ENCODE results near the gene PLCH1.

DNA sequence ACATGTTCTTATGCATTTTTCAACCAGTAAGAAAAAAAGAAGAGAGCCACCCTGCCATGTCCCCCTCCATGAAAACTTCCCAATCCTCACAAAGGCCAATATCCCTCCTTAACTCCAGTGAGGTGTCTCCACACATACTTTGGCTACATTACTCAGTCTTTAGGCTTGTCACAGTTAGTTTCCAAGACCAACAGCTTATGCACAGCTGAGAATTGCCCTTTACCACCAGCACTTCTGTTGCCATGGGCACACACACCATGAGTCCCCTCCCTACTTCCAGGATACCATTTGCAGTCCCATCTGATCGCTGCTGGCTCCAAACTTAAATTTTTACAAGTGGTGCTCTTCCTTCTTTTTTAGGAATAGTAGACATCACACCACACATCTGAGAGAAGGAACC is 301.1 kb downstream of the PLCH1 start:
- TF ChIP-seq, protein P1, sequence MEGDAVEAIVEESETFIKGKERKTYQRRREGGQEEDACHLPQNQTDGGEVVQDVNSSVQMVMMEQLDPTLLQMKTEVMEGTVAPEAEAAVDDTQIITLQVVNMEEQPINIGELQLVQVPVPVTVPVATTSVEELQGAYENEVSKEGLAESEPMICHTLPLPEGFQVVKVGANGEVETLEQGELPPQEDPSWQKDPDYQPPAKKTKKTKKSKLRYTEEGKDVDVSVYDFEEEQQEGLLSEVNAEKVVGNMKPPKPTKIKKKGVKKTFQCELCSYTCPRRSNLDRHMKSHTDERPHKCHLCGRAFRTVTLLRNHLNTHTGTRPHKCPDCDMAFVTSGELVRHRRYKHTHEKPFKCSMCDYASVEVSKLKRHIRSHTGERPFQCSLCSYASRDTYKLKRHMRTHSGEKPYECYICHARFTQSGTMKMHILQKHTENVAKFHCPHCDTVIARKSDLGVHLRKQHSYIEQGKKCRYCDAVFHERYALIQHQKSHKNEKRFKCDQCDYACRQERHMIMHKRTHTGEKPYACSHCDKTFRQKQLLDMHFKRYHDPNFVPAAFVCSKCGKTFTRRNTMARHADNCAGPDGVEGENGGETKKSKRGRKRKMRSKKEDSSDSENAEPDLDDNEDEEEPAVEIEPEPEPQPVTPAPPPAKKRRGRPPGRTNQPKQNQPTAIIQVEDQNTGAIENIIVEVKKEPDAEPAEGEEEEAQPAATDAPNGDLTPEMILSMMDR (IDR thresholded peaks at IDR 0.05), result no peak
- no peak for TF ChIP-seq POLR2A (IDR thresholded peaks at IDR 0.05)

Data from uterus (tissue), 2 donors.